GF-D8 (cell line): ENCODE measurements around the gene FERMT1.
"Not testable (repeated sequence)": the region's sequence is repeated elsewhere in the genome, so short reads cannot be mapped to it uniquely, and the experiment has no call there.

ENCODE experiments used
- DNase-seq: peaks from one replicate; lab custom pipeline; 2025; lab: John Stamatoyannopoulos, UW

The FERMT1 gene

DNA sequence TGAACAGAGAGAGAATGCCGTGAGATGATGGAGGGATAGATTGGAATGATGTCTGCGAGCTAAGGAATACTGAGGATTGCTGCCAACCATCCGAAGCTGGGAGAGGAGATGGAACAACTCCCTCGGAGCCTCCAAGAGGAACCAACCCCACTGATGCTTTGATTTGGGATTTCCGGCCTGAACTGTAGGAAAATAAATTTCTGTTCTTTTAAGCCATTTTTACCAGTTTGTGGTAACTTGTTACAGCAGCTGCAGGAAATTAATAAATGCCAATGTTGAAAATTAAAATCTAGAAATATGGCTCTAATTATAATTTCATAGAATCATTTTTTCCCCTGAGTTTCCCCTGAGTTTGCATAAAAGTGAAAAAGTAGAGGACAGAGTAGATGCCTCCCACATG is 83.1 kb downstream of the FERMT1 start:
- no peak for DNase-seq

DNA sequence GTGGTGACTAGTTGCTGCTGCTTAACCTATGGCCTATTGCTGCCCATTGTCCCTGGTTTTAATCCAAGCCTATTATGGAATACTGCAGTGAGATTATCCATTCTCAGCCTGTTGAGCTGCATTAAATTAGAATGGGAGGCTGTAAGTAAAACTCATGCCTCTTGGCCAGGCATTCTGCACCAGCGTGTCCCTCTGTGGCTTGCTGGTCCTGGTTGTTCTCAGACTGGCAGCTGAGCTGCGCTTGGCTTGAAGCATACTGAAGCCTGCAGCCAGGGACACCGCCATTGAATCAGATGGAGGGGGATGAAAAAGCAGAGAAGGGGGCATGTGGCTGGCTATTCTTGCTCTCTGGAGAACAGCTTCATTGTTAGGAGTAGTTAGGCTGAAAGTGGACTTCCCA is 84.6 kb downstream of the FERMT1 start:
- no peak for DNase-seq

DNA sequence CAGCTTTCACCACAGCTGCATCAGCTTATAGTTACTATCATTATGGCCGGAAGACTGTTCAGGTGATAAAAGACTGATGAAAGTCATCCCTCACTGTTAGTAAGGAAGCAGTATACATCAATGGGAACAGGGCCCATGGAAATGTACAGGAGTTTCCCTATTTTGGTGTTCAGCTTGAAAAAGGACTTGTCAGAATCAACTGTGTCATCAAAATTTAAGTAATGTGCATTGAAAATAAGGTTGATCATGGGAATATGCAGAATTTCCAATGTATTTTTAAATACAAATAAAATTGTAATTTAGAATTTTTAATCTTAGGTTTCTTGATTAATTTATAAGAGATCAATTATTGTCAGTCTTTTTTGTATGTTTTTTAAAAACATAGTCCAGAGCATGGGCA is 85.7 kb downstream of the FERMT1 start:
- DNase-seq: no peak

DNA sequence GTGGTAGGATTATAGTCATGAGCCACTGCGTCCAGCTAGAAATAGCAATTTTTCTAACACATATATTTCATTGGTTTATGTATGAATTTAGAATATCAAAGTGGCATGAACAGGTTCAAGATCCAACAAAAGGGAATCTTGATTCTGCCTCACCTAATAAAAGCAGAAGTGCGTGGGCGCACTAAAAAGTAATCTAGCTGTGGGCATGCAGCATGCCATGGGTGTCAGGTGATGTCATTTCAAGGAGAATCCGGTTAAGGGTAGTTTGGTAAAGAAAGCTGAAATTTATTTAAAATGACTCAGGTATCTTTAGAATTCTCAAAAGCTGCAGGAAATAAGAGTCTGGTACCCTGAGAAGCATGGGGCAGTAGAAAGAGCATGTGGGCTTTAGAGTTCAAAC is 86.6 kb downstream of the FERMT1 start:
- no peak for DNase-seq

DNA sequence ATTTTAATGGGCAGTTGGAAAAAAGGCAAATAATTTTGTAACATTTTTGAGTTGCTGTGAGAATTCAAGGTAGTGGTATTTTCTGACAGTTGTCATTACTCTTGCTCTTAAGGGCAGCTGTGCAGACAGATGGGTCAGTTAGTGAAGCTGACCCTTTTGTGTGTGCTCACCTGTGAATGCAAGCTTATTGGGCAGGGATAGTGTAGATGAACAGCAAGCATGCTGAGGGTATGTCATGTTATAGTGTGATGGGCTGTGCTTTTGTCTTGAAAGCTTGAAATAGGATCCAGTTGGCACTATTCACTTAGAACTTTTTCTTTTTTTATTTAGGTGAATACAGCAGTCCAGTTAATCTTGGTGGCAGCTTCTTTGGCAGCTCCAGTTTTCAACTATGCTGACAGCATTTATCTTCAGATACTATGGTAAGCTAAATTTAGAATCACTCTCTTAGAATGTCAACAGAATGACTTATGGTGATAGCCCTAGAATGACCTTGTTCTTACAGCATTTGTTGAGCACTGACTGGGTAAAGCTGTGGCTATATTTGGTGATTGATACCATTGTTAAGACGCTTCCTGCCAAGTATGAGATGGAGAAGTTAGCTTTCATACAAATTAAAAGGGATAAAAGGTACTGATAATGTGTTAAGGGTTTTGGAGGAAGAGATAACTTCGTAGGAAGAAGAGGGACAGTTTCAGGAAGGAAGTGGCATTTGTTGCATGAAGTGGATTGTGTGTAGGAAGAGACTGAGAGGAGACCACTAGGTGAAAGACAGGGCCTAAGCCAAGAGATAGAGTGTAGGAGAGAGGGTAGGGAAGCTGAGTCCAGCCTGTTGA is 88.5 kb downstream of the FERMT1 start:
- DNase-seq: peak; percentile 82

DNA sequence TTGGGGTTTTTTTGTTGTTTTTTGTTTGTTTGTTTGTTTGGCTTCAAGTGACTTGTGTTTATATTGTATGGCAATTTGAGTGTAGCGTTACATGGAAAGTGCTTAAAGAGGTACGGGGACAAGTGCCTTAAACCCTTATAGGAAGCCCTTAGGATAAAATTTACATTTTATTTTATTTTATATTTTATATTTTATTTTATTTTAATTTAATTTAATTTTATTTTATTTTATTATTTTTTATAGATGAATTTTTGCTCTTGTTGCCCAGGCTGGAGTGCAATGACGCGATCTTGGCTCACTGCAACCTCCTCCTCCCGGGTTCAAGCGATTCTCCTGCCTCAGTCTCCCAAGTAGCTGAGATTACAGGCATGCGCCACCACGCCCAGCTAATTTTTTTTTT is 89.9 kb downstream of the FERMT1 start:
- DNase-seq: not testable (repeated sequence)

DNA sequence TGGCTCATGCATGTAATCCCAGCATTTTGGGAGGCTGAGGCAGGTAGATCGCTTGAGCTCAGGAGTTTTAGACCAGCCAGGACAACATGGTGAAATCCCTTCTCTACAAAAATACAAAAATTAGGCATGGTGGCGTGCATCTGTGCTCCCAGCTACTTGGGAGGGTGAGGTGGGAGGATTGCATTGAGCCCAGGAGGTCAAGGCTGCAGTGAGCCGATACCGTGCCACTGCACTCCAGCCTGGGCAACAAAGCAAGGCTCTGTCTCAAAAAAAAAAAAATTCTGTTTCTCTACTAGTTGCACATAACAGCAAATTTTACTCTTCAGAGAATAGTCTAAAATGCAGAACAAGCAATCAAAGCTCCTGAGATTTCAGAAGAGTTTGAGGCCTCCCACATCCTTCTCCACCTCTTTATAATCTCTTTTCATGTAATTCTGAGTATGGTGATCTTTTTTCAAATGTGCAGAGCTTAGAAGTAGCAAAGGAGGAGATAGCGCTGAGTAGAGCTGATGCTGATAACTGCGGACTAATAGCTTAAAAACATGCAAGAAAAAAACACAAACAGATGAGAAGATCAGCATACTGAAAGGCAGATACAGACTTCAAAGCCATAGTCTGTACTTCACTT is 92.3 kb downstream of the FERMT1 start:
- DNase-seq: no peak

DNA sequence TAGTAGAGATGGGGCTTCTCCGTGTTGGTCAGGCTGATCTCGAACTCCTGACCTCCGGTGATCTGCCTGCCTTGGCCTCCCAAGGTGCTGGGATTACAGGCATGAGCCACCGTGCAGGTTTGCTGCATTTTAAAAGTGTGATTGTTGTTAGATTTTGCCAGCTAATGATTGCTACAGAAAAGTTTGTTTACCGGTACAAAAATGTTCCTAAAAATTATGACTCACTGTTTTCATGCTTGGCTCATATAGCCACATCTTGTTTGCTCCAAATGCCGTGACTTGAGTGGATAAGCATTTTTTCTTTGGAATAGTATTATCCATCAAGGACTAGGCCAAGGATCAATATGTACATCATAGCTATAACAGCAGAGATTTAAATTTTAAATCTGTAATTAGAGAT is 93.3 kb downstream of the FERMT1 start:
- no peak for DNase-seq

DNA sequence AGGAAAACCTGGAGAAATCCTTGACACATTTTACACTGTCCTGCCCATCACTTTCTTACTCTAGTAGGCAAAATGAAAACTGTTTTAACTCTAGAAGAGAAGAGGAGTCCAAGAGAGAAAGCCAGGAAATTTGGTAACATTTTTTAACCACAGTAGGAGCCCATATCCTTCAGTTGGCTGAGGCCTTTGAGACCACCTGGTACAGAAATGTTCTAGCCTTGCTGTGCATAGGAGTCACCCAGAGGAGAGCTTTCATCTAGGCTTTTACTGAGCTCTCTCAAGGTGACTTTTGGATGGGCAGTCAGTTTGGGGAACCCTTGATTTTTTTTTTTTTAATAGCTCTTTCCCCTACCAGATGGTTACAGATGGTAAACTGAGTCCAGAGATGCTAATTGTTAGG is 94.0 kb downstream of the FERMT1 start:
- peak; percentile 86 for DNase-seq

DNA sequence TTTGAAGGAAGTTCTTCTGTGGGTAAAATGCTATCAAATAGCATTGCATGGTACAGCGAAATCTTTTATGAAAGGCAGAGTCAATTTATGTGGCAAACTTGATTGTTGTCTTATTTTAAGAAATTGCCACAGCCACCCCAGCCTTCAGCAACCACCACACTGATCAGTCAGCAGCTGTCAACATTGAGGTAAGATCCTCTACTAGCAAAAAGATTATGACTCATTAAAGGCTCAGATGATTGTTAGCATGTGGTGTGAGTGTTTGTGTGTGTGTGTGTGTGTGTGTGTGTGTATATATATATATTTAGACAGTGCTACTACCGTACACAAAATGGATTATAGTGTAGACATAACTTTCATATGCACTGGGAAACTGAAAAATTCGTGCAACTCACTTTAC is 96.8 kb downstream of the FERMT1 start:
- DNase-seq: no peak
